GM23338 (cell line): ENCODE data around the gene WDR27. TPM values are rescaled to one million over a fixed set of nuclear protein-coding genes. Genes with fewer than 3 reads are reported as not detected.

Source experiments
- ATAC-seq: fragments of 200-7000 bp; cut with Tn5 transposase; 3 replicates; pipeline ENCODE4 v1.9.1; 2020
- DNase-seq: peaks from one replicate; pipeline ENCODE4 v3.0.0-alpha.2; 2015; ENCODE audit warnings: low spot score
- H2AFZ ChIP-seq: fragments of 200-600 bp; sonication (generic); 2 replicates; pipeline ENCODE4 v1.8.0; 2016; ENCODE audit warnings: antibody characterized with exemption, mild to moderate bottlenecking, moderate library complexity
- H3F3A ChIP-seq: fragments of 200-600 bp; sonication (generic); replicated peaks from 2 replicates; pipeline ENCODE4 v1.8.0; 2017; ENCODE audit warnings: antibody characterized with exemption, mixed run types, low read depth
- H3K27ac ChIP-seq: fragments of 200-600 bp; sonication (generic); 2 replicates; pipeline ENCODE4 v1.6.1; 2016; ENCODE audit warnings: low read depth
- H3K27me3 ChIP-seq: fragments of 200-600 bp; sonication (generic); 2 replicates; pipeline ENCODE4 v1.8.0; 2016; ENCODE audit warnings: mild to moderate bottlenecking, mixed run types, moderate library complexity; ENCODE audit not compliant: insufficient read depth
- H3K36me3 ChIP-seq: fragments of 200-600 bp; sonication (generic); 2 replicates; pipeline ENCODE4 v1.8.0; 2016; ENCODE audit warnings: mild to moderate bottlenecking; ENCODE audit not compliant: insufficient read depth
- H3K4me1 ChIP-seq: fragments of 200-600 bp; sonication (generic); 2 replicates; pipeline ENCODE4 v1.8.0; 2016; ENCODE audit warnings: mild to moderate bottlenecking, moderate library complexity; ENCODE audit not compliant: insufficient read depth
- H3K4me2 ChIP-seq: fragments of 200-600 bp; sonication (generic); 2 replicates; pipeline ENCODE4 v1.7.1; 2017; ENCODE audit warnings: mixed run types
- H3K4me3 ChIP-seq: fragments of 200-600 bp; sonication (generic); 2 replicates; pipeline ENCODE4 v1.6.1; 2016; ENCODE audit warnings: mixed run types
- H3K79me2 ChIP-seq: fragments of 200-600 bp; sonication (generic); replicated peaks from 2 replicates; pipeline ENCODE4 v1.8.0; 2017; ENCODE audit warnings: mild to moderate bottlenecking; ENCODE audit not compliant: insufficient read depth
- H3K9me2 ChIP-seq: fragments of 200-600 bp; sonication (generic); 2 replicates; pipeline ENCODE4 v1.8.0; 2017; ENCODE audit not compliant: insufficient read depth
- H4K20me1 ChIP-seq: fragments of 200-600 bp; sonication (generic); replicated peaks from 2 replicates; pipeline ENCODE4 v1.8.0; 2017; ENCODE audit warnings: mild to moderate bottlenecking; ENCODE audit not compliant: insufficient read depth
- H3K27ac Mint-ChIP-seq: 2 replicates; pipeline ENCODE4 v1.8.0; 2020; ENCODE audit warnings: inconsistent platforms, mild to moderate bottlenecking, moderate library complexity, mixed read lengths
- H3K27me3 Mint-ChIP-seq: 3 replicates; pipeline ENCODE4 v1.8.0; 2022; ENCODE audit warnings: low read depth, mild to moderate bottlenecking, moderate library complexity, mixed read lengths, inconsistent platforms; ENCODE audit not compliant: insufficient read depth, poor library complexity
- H3K36me3 Mint-ChIP-seq: 3 replicates; pipeline ENCODE4 v1.8.0; 2021; ENCODE audit warnings: low read depth, mild to moderate bottlenecking, inconsistent platforms, moderate library complexity, mixed read lengths
- H3K4me1 Mint-ChIP-seq: 3 replicates; pipeline ENCODE4 v1.8.0; 2020; ENCODE audit warnings: mild to moderate bottlenecking, inconsistent platforms, mixed read lengths
- H3K4me3 Mint-ChIP-seq: 3 replicates; pipeline ENCODE4 v1.8.0; 2021; ENCODE audit warnings: moderate library complexity, mild to moderate bottlenecking, inconsistent platforms, mixed read lengths
- H3K9me3 Mint-ChIP-seq: 3 replicates; pipeline ENCODE4 v1.8.0; 2020; ENCODE audit warnings: moderate library complexity, mild to moderate bottlenecking, inconsistent platforms, mixed read lengths
- CREB1 ChIP-seq: fragments of 250-450 bp; sonication (Bioruptor Pico); IDR thresholded peaks from 2 replicates; pipeline ENCODE4 v1.5.0; 2020; ENCODE audit warnings: low read depth, mild to moderate bottlenecking, moderate library complexity
- CTCF ChIP-seq, 2 experiments: fragments of 200-600 bp in 1 of 2; sonication (generic) in 1 of 2; conservative IDR thresholded peaks; 2 replicates each; pipeline versions ENCODE4 v1.5.1 to v1.6.1; 2016 to 2017; ENCODE audit warnings: antibody characterized with exemption in 2 of 2, low read depth in 2 of 2, mild to moderate bottlenecking in 2 of 2, moderate library complexity in 1 of 2
- ETS1 ChIP-seq: IDR thresholded peaks from 2 replicates; pipeline ENCODE4 v1.6.1; 2016; ENCODE audit warnings: antibody characterized with exemption
- EZH2 ChIP-seq: fragments of 200-600 bp; sonication (generic); IDR thresholded peaks from one replicate; pipeline ENCODE4 v1.8.0; 2017; ENCODE audit warnings: antibody characterized with exemption, mild to moderate bottlenecking, low read depth; ENCODE audit not compliant: unreplicated experiment
- EZH2phosphoT487 ChIP-seq: fragments of 200-600 bp; sonication (generic); IDR thresholded peaks from one replicate; pipeline ENCODE4 v1.8.1; 2018; ENCODE audit warnings: antibody characterized with exemption; ENCODE audit not compliant: unreplicated experiment
- JUNB ChIP-seq: IDR thresholded peaks from one replicate; pipeline ENCODE4 v1.6.1; 2016; ENCODE audit warnings: antibody characterized with exemption; ENCODE audit not compliant: unreplicated experiment
- NANOG ChIP-seq: IDR thresholded peaks from 2 replicates; pipeline ENCODE4 v1.6.1; 2016; ENCODE audit warnings: antibody characterized with exemption, borderline replicate concordance
- POLR2AphosphoS5 ChIP-seq: IDR thresholded peaks from 2 replicates; pipeline ENCODE4 v1.6.1; 2016; ENCODE audit warnings: antibody characterized with exemption, low read depth
- REST ChIP-seq: IDR thresholded peaks from one replicate; pipeline ENCODE4 v1.6.1; 2018; ENCODE audit warnings: antibody characterized with exemption; ENCODE audit not compliant: unreplicated experiment
- STAT1 ChIP-seq: IDR thresholded peaks from one replicate; pipeline ENCODE4 v1.6.1; 2016; ENCODE audit warnings: antibody characterized with exemption; ENCODE audit not compliant: unreplicated experiment
- ZNF114 ChIP-seq: fragments of 250-450 bp; sonication (Bioruptor Pico); IDR thresholded peaks from 2 replicates; pipeline ENCODE4 v1.5.0; 2020; ENCODE audit warnings: mild to moderate bottlenecking, moderate library complexity
- ZNF331 ChIP-seq: fragments of 250-450 bp; sonication (Bioruptor Pico); IDR thresholded peaks from 2 replicates; pipeline ENCODE4 v1.5.0; 2020; ENCODE audit warnings: low read depth, mild to moderate bottlenecking, moderate library complexity
- polyA plus RNA-seq: library from polyadenylated mRNA; unstranded; fragments of >200 nt; fragmentation: Nextera tagmentation; extraction: Ambion mirVana; gene quantifications from 2 replicates; pipeline ENCODE4 v1.2.1, GENCODE V29; 2016
- total RNA-seq: library from RNA; depleted of rRNA; stranded (reverse); fragments of >200 nt; shearing (Covaris generic); gene quantifications from 2 replicates; pipeline ENCODE4 v1.2.3, GENCODE V29; 2014

WDR27 gene
- total and polyA plus RNA-seq, 2 experiments from 2014 or later = 55.3 to 80.4 TPM

- Mint-ChIP-seq H3K4me3 (no peak overlapping the region; the same call in 2 of the 3 replicates), H3K9me3 (peaks cover 45% of the 10 kb centered on the region)
These were observed 276.0 kb downstream of the WDR27 start for GRCh38 chr6:169425628-169426370.

GRCh38 chr6:169424821-169425240, 277.0 kb downstream of the WDR27 start:
- no peak for ATAC-seq
- no peaks in the 10 kb centered on the region for H3K79me2 ChIP-seq
- peaks cover 10% of the 10 kb centered on the region for H3K27me3 Mint-ChIP-seq
- DNase-seq = no peak
- H3F3A ChIP-seq = no peaks in the 10 kb centered on the region
- H3K9me2 ChIP-seq = no peaks in the 10 kb centered on the region
- no peak overlapping the region for H3K27ac ChIP-seq
- peaks cover 36% of the 10 kb centered on the region for H3K9me3 Mint-ChIP-seq
- H3K27me3 ChIP-seq = no peaks in the 10 kb centered on the region
- no peaks in the 10 kb centered on the region for H3K36me3 ChIP-seq
- H3K4me2 ChIP-seq = no peak overlapping the region
- no peak overlapping the region for H3K4me3 ChIP-seq
- no peaks in the 10 kb centered on the region for H4K20me1 ChIP-seq
- peaks cover 7% of the 10 kb centered on the region for H3K4me1 ChIP-seq
- H2AFZ ChIP-seq = no peak overlapping the region
- H3K4me1 Mint-ChIP-seq = peaks cover 25% of the 10 kb centered on the region
- no peak overlapping the region for H3K4me3 Mint-ChIP-seq
- H3K27ac Mint-ChIP-seq = no peak overlapping the region
- peaks cover 37% of the 10 kb centered on the region for H3K36me3 Mint-ChIP-seq
- TF ChIP-seq REST = no peak
- no peak for TF ChIP-seq NANOG
- no peak for TF ChIP-seq POLR2AphosphoS5
- no peak for TF ChIP-seq EZH2
- no peak for TF ChIP-seq EZH2phosphoT487
- no peak for TF ChIP-seq ETS1
- no peak for TF ChIP-seq ZNF114 (CRISPR knock-in tag)
- TF ChIP-seq JUNB = no peak
- no peak for TF ChIP-seq CTCF (conservative IDR thresholded peaks at IDR 0.05; ENCODE audit: low read depth in 2 of 2)
- TF ChIP-seq ZNF331 (CRISPR knock-in tag) = no peak
- no peak for TF ChIP-seq STAT1
- no peak for TF ChIP-seq CREB1 (CRISPR knock-in tag)

More at GRCh38 chr6:169425628-169426370, 276.0 kb downstream of the WDR27 start:
- no peak for TF ChIP-seq NANOG
- no peaks in the 10 kb centered on the region for H3K27me3 ChIP-seq
- Mint-ChIP-seq H3K4me1 (peaks cover 25% of the 10 kb centered on the region), H3K27me3 (peaks cover 10% of the 10 kb centered on the region), H3K36me3 (peaks cover 41% of the 10 kb centered on the region), H3K27ac (no peak overlapping the region)
- no peaks in the 10 kb centered on the region for H3K79me2 ChIP-seq
- ATAC-seq = no peak
- H3K9me2 ChIP-seq = no peaks in the 10 kb centered on the region
- peaks cover 7% of the 10 kb centered on the region for H3K4me1 ChIP-seq
- no peaks in the 10 kb centered on the region for H3F3A ChIP-seq
- no peak overlapping the region for H3K4me2 ChIP-seq
- DNase-seq = no peak
- no peaks in the 10 kb centered on the region for H4K20me1 ChIP-seq
- H3K4me3 ChIP-seq = no peak overlapping the region
- no peak overlapping the region for H3K27ac ChIP-seq
- H2AFZ ChIP-seq = no peak overlapping the region
- 0 out of 2 replicates have a peak, but pooled peaks cover 3% of the 10 kb centered on the region for H3K36me3 ChIP-seq
